Central memory CD4-positive, alpha-beta T cell (primary cell): ENCODE measurements around the gene NAXD.

Experiments used
- DNase-seq: peaks from one replicate; pipeline ENCODE4 v3.0.0; 2022

The NAXD gene

DNA sequence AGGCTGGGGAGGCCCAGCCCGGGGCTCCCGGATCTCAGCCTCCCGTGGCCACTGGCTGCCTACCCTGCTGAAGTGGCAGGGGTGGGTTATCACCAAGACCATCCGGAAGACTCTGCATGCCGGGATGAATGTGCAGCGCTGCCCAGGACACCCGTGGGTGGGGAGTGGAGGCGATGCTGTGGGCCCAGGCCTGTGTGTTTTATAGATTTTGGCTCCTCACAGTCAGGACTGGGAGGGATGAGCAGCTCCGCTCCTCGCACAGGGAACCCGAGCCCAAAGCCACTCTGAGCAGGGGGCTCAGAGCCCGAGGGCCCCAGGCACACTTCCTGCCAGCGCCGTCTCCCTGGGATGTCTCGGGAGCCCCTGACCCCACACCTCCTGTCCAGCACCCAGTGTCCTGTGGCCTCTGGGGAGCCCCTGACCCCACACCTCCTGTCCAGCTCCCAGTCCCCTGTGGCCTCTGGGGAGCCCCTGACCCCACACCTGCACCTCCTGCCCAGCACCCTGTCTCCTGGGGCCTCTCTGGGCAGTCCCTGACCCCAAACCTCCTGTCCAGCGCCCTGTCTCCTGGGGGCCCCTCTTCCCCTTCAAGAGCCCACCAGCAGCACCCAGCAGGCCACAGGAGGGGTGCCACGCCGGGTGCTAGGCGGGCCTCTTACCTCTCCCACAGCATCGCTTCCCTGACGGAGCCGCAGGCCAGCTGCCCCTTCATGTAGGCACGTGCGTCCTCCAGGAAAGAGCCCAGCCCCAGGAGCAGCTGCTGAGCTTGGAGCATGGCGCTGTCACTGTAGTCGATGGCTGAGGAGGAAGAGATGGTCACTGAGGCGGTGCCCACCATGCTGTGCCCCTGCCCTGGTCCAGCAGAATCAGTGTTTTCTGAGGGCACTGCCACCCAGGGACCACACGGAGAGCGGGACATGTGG is 31.4 kb downstream of the NAXD start:
- no peak for DNase-seq

- no peak for DNase-seq
These were observed 32.0 kb downstream of the NAXD start for GRCh38 chr13:110647365-110647737.

GRCh38 chr13:110648146-110648819 is 32.9 kb downstream of the NAXD start:
- DNase-seq: no peak

DNA sequence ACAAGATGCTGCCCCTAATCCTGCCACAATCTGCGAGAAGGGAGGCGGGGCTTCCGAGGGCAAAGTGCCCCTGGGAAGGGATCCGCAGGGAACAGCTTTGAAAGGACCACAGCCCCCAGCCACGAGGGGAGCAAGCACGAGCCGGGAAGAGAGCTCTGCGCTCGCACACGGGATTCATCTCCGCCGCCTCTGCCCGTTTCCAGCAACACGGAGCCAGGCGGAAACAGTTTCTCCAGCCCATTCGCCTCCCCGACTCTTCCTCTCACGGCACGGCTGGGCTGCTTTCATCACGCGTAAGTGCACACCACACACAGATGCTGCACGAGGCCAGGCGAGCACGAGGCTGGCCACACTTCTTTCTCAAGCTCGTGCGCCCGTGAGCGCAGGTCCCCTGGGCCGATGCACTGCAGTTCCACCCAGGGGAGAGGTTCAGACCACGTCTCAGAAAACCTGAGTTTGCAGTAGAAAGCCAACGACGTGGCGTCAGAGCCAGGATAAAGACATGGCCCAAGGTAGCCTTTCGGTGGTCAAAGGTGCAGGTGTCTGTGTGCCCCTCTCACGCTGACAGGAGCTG is 33.6 kb downstream of the NAXD start:
- DNase-seq: no peak

DNA sequence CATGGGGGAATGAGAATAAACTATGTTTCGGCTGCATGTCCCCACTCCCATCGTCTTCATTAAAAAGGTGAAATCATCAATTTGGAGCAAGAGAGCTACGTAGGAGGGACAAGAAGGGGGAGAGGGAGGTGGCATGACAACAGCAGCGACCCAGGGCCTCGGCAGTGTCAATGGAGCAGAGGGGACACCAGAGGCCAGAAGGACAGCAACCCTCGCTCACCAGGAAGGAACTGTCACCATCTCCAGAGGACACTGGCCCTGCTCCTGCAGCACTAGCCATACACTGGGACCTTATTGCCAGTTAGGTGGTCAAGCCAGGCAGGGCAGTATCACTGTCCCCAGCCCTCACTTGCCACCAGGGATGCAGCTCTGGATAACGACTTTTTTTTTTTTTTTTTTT is 34.2 kb downstream of the NAXD start:
- DNase-seq: no peak

GRCh38 chr13:110650436-110650835 is 35.1 kb downstream of the NAXD start:
- no peak for DNase-seq

GRCh38 chr13:110651271-110651670 is 35.9 kb downstream of the NAXD start:
- no peak for DNase-seq

- no peak for DNase-seq
These were observed 36.4 kb downstream of the NAXD start for GRCh38 chr13:110651726-110652230.

DNA sequence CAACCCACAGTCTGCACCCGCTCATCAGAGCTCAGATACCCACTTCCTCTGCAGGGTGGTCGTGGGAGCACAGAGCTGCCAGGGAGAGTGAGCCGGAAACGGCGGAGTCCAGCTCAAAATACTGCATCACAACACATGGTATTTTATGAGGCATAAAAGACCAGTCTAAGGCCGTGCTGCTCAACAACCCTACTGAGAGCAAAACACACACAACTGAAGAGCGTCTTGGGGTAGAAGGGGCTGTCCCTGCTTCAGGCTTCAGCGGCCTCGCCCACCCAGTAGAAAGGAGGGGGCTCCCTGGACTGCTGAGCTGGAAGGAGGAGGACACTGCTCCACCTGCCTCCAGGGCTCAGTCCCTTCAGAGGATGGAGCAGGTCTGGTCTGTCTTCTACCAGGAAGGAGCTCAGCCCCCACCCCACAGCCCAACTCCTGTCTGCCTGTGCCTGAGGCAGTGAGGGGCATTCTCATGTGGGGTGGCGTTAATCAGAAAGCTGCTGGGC is 36.9 kb downstream of the NAXD start:
- no peak for DNase-seq

DNA sequence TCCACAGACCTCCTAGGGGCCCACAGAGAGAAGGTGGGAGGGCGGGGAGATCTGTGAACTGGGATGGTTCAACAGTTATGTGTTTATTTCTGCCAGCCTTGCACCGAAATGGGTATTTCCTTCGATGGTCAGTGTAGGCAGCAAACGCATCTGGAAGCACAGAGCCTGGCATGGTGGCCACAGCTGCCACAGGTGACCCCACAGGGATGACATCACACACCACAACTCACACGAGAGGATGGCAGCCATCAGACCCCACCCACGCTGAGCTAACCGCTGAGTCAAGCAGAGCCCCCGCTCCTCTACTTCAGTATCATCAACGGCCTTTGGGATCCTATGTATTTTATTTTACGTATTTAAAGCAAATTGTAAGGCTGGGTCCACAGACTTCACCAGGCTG is 37.4 kb downstream of the NAXD start:
- DNase-seq: no peak

DNA sequence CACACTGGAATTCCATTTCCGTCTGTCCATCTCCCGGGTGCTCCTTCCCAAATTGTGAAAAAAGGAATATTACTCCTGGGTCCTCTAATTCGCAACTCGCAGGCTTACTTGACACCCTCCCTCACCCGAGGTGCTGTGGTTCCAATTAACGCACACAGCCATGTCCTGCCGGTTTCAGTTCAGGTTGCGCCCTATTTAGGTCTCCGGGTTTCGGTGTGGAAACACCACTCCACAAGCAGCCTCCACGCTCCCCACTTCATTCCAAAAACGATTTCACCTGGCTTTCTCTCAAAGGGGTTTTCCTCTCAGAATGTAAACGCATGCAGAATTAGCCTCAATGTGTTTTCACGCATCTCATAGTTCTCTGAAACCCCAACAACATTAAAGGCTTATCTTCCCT is 37.9 kb downstream of the NAXD start:
- DNase-seq: no peak

- DNase-seq: no peak
These were observed 38.5 kb downstream of the NAXD start for GRCh38 chr13:110653851-110654250.

GRCh38 chr13:110657196-110657595 is 41.9 kb downstream of the NAXD start:
- DNase-seq: no peak

DNA sequence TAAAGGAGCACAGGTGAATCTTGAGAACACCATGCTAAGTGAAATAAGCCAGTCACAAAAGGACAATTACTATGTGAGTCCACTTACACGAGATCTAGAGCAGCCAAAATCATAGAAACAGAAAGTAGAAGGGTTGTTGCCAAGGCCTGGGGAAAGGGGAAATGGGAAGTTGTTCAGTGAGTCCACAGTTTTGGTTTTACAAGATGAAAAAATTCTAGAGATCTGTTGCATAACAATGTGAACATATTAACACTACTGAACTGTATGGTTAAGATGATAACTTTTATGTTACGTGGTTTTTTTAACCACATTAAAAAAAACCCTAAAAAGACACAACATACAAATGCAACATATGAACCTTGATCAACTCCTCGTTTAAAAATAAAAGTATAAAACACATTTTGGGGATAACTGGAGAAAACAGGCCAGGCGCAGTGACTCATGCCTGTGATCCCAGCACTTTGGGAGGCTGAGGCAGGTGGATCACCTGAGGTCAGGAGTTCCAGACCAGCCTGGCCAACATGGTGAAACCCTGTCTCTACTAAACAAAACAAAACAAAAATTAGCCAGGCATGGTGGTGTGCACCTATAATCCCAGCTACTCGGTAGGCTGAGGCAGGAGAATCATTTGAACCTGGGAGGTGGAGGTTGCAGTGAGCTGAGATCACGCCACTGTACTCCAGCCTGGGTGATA is 43.0 kb downstream of the NAXD start:
- DNase-seq: peak; percentile 21

- DNase-seq: no peak
These were observed 45.9 kb downstream of the NAXD start for GRCh38 chr13:110661256-110661655.

DNA sequence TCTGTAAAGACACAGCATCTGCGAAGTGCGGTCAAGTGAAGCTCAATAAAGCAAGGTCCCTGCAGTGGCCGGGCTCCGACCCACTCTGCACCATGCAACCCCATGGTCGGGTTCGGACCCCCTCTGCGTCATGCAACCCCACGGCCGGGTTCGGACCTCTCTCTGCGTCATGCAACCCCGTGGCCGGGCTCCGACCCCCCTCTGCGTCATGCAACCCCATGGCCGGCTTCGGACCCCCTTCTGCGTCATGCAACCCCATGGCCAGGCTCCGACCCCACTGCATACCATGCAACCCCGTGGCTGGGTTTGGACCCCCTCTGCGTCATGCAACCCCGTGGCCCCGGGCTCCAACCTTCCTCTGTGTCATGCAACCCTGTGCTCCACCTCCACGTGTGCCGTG is 46.7 kb downstream of the NAXD start:
- DNase-seq: no peak

GRCh38 chr13:110662777-110663443 is 47.6 kb downstream of the NAXD start:
- DNase-seq: no peak

- DNase-seq: no peak
These were observed 48.1 kb downstream of the NAXD start for GRCh38 chr13:110663491-110663890.

DNA sequence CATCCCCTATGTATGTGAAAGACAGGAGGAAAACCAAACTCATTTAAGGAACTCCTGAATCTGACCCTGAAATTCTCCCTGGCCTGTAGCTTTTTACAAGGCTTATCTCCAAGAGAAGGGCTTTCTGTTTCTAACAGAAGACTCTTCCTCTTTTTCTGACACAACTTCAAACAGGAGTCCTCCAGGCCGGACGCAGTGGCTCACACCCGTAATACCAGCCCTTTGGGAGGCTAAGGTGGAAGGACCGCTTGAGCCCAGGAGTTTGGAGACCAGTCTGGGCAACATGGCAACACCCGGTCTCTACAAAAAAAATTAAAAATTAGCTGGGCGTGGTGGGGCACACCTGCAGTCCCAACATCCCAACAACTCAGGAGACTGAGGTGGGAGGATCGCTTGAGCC is 48.7 kb downstream of the NAXD start:
- no peak for DNase-seq

DNA sequence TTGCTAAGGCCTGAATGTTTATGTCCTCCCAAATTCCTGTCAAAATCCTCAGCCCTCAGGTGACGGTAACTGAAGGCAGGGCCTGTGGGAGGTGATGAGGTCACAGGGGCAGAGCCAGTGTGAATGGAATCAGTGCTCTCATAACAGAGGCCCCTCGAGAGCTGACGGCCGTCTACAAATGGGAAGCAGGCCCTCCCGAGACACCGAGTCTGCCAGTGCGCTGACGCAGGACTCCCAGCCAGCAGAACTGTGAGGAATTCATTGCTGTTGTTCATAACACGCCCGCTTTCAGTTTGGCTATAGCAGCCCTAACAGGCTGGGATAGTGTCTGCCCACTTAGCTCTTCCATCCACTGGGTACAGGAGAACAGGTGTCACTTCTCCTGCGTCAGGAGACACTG is 49.3 kb downstream of the NAXD start:
- no peak for DNase-seq

DNA sequence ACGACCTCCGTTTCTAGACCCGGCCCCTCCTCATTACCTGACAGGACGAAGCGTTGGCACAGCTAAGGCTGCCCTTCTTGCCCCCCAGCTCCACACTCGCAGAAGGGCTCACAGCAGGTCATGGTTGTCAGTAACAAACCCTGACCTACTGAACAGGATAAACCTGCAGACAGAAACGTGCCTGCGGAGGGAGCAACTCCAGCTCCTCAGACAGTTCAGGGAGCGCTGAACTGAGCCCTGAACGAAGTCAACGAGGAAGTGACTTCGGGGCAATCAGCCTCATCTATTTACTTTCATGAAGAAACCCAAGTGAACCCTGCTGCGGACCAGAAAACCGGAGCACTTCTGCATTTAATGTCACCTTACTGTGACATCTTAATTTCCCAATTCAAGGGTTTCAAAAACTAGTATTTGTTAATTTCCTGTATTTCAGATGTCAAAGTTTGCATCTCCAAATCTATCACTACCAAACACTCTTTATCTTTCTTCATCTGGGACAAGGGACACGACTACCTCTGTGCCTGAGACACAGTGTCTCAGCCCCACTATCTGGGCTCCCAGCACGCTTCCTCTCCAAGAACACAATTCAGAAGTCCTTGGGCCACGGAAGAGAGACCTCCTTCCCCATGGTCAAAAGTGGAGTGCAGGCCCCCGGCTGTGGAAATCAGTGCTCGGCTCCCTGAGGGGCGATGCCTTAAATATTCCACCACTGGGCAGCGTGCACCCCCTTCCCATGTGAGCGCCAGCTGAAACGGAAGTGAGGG is 50.3 kb downstream of the NAXD start:
- no peak for DNase-seq

GRCh38 chr13:110666255-110666533 is 50.8 kb downstream of the NAXD start:
- no peak for DNase-seq
